ENCODE data around the gene TNK1. TPM values are rescaled to one million over a fixed set of nuclear protein-coding genes. Genes with fewer than 3 reads are reported as not detected.
A peak's percentile ranks its signal among the peaks of the same experiment; 100 is the strongest.
"Not testable (repeated sequence)": the region's sequence is repeated elsewhere in the genome, so short reads cannot be mapped to it uniquely, and the experiment has no call there.

The TNK1 gene
- 1.8 TPM for total RNA-seq
- long read RNA-seq, partial matches to known transcripts = 3 of 4 reads
- long read RNA-seq, other reads (novel, unspliced or antisense) = 1 of 4 reads

GRCh38 chr17:7380855-7381683, at the start of gene TNK1:
Gene TNK1, plus strand, starts transcription at chr17:7381089. Its CDS starts 1,838 bp downstream, at chr17:7382927.
- H3K27me3 ChIP-seq (ENCODE audit: low read depth) = peaks cover 20% of the 10 kb centered on the region
- no peaks in the 10 kb centered on the region for H3K9me3 ChIP-seq (replicated peaks)
- H3K4me3 ChIP-seq = peak within 1 kb of the TSS; percentile 63
- intact Hi-C loops (cut with micrococcal nuclease) = no loop called here
- TF ChIP-seq CTCF (IDR thresholded peaks at IDR 0.05; ENCODE audit: borderline replicate concordance) = no peak
- no peaks in the 10 kb centered on the region for H3K36me3 ChIP-seq
- peak within 1 kb of the TSS; percentile 65 for H3K27ac ChIP-seq (replicated peaks)
- peaks cover 35% of the 10 kb centered on the region for H3K4me1 ChIP-seq
- peak; percentile 48 for DNase-seq

- TF ChIP-seq CTCF (IDR thresholded peaks at IDR 0.05; ENCODE audit: borderline replicate concordance) = no peak
- H3K9me3 ChIP-seq (replicated peaks) = no peaks in the 10 kb centered on the region
- no peak overlapping the region for H3K4me3 ChIP-seq
- H3K27me3 ChIP-seq (ENCODE audit: low read depth) = peaks cover 38% of the 10 kb centered on the region
- H3K27ac ChIP-seq (replicated peaks) = no peak overlapping the region
- H3K4me1 ChIP-seq = peaks cover 28% of the 10 kb centered on the region
- intact Hi-C loops (cut with micrococcal nuclease) = no loop called here
- DNase-seq = no peak
- no peaks in the 10 kb centered on the region for H3K36me3 ChIP-seq
These were observed 48.8 kb upstream of the TNK1 start for GRCh38 chr17:7332111-7332510.

- Histone ChIP-seq H3K4me1 (peaks cover 27% of the 10 kb centered on the region), H3K27me3 (ENCODE audit: low read depth) (peaks cover 44% of the 10 kb centered on the region)
- intact Hi-C loops (cut with micrococcal nuclease); H3K9me3 ChIP-seq (replicated peaks); H3K36me3 ChIP-seq; H3K4me3 ChIP-seq; H3K27ac ChIP-seq (replicated peaks); DNase-seq: not testable (repeated sequence)
These were observed 48.3 kb upstream of the TNK1 start for GRCh38 chr17:7332600-7333069.

- peaks cover 68% of the 10 kb centered on the region for H3K27me3 ChIP-seq (ENCODE audit: low read depth)
- no peak for TF ChIP-seq CTCF (IDR thresholded peaks at IDR 0.05; ENCODE audit: borderline replicate concordance)
- no peaks in the 10 kb centered on the region for H3K36me3 ChIP-seq
- no peak for DNase-seq
- H3K4me3 ChIP-seq = no peak overlapping the region
- intact Hi-C loops (cut with micrococcal nuclease) = no loop called here
- H3K27ac ChIP-seq (replicated peaks) = no peak overlapping the region
- H3K9me3 ChIP-seq (replicated peaks) = no peaks in the 10 kb centered on the region
- peaks cover 7% of the 10 kb centered on the region for H3K4me1 ChIP-seq
These were observed 45.9 kb upstream of the TNK1 start for GRCh38 chr17:7334938-7335538.

- intact Hi-C loops (cut with micrococcal nuclease); H3K4me1 ChIP-seq; H3K27ac ChIP-seq (replicated peaks); H3K36me3 ChIP-seq; H3K9me3 ChIP-seq (replicated peaks); DNase-seq; H3K4me3 ChIP-seq: not testable (repeated sequence)
- H3K27me3 ChIP-seq (ENCODE audit: low read depth) = peaks cover 75% of the 10 kb centered on the region
These were observed 45.1 kb upstream of the TNK1 start for GRCh38 chr17:7335765-7336164.

GRCh38 chr17:7336240-7337175, 44.4 kb upstream of the TNK1 start, which contains the start of gene ACAP1:
Gene ACAP1, plus strand, starts transcription at chr17:7336529. Its CDS starts 206 bp downstream, at chr17:7336735.
- H3K27me3 ChIP-seq (ENCODE audit: low read depth) = peaks cover 82% of the 10 kb centered on the region
- DNase-seq = no peak
- H3K27ac ChIP-seq (replicated peaks) = no peak within 1 kb of the TSS
- H3K9me3 ChIP-seq (replicated peaks) = no peaks in the 10 kb centered on the region
- H3K4me3 ChIP-seq = peak within 1 kb of the TSS; percentile 21
- H3K36me3 ChIP-seq = no peaks in the 10 kb centered on the region
- no peak for TF ChIP-seq CTCF (IDR thresholded peaks at IDR 0.05; ENCODE audit: borderline replicate concordance)
- no peaks in the 10 kb centered on the region for H3K4me1 ChIP-seq
- intact Hi-C loops (cut with micrococcal nuclease) = no loop called here

- H3K4me3 ChIP-seq; intact Hi-C loops (cut with micrococcal nuclease); H3K9me3 ChIP-seq (replicated peaks); H3K27ac ChIP-seq (replicated peaks); H3K4me1 ChIP-seq; DNase-seq; H3K36me3 ChIP-seq: not testable (repeated sequence)
- H3K27me3 ChIP-seq (ENCODE audit: low read depth) = peaks cover 87% of the 10 kb centered on the region
These were observed 43.3 kb upstream of the TNK1 start for GRCh38 chr17:7337600-7337999.
